ENCODE measurements around the gene TUBA1A.
"Not testable (repeated sequence)": the region's sequence is repeated elsewhere in the genome, so short reads cannot be mapped to it uniquely, and the experiment has no call there.

TUBA1A gene

GRCh38 chr12:49197256-49197655 is 8.4 kb upstream of the TUBA1A start:
- TF ChIP-seq CTCF (IDR thresholded peaks at IDR 0.05; ENCODE audit: poor library complexity, severe bottlenecking) = no peak
- ATAC-seq (ENCODE audit: low read depth) (no peak), DNase-seq (ENCODE audit: low spot score) (no peak)
- H3K9me3 ChIP-seq (ENCODE audit: severe bottlenecking) = no peaks in the 10 kb centered on the region
- no peaks in the 10 kb centered on the region for H3K36me3 ChIP-seq (ENCODE audit: low read depth)
- no peak overlapping the region for H3K27ac ChIP-seq (ENCODE audit: poor library complexity, severe bottlenecking)
- H3K4me3 ChIP-seq (ENCODE audit: severe bottlenecking) = no peak overlapping the region
- peaks cover 26% of the 10 kb centered on the region for H3K4me1 ChIP-seq (ENCODE audit: insufficient read depth, poor library complexity, severe bottlenecking)
- H3K27me3 ChIP-seq (ENCODE audit: insufficient read depth, poor library complexity, severe bottlenecking) = no peaks in the 10 kb centered on the region

- Histone ChIP-seq H3K27me3 (ENCODE audit: insufficient read depth, poor library complexity, severe bottlenecking) (no peaks in the 10 kb centered on the region), H3K36me3 (ENCODE audit: low read depth) (no peaks in the 10 kb centered on the region), H3K27ac (ENCODE audit: poor library complexity, severe bottlenecking) (no peak overlapping the region), H3K4me1 (ENCODE audit: insufficient read depth, poor library complexity, severe bottlenecking) (peaks cover 12% of the 10 kb centered on the region), H3K4me3 (ENCODE audit: severe bottlenecking) (no peak overlapping the region), H3K9me3 (ENCODE audit: severe bottlenecking) (no peaks in the 10 kb centered on the region)
- DNase-seq (ENCODE audit: low spot score) = no peak
- no peak for ATAC-seq (ENCODE audit: low read depth)
- no peak for TF ChIP-seq CTCF (IDR thresholded peaks at IDR 0.05; ENCODE audit: poor library complexity, severe bottlenecking)
These were observed 6.9 kb upstream of the TUBA1A start for GRCh38 chr12:49195736-49196135.

- not testable (repeated sequence) for H3K4me1 ChIP-seq (ENCODE audit: insufficient read depth, poor library complexity, severe bottlenecking); H3K9me3 ChIP-seq (ENCODE audit: severe bottlenecking); DNase-seq (ENCODE audit: low spot score); H3K27ac ChIP-seq (ENCODE audit: poor library complexity, severe bottlenecking); H3K36me3 ChIP-seq (ENCODE audit: low read depth); H3K27me3 ChIP-seq (ENCODE audit: insufficient read depth, poor library complexity, severe bottlenecking); ATAC-seq (ENCODE audit: low read depth); H3K4me3 ChIP-seq (ENCODE audit: severe bottlenecking)
These were observed 4.9 kb upstream of the TUBA1A start for GRCh38 chr12:49193746-49194145.

GRCh38 chr12:49191498-49191897 is 2.6 kb upstream of the TUBA1A start:
- not testable (repeated sequence) for DNase-seq (ENCODE audit: low spot score); H3K36me3 ChIP-seq (ENCODE audit: low read depth); ATAC-seq (ENCODE audit: low read depth); H3K4me3 ChIP-seq (ENCODE audit: severe bottlenecking); H3K4me1 ChIP-seq (ENCODE audit: insufficient read depth, poor library complexity, severe bottlenecking); H3K27me3 ChIP-seq (ENCODE audit: insufficient read depth, poor library complexity, severe bottlenecking); H3K27ac ChIP-seq (ENCODE audit: poor library complexity, severe bottlenecking); H3K9me3 ChIP-seq (ENCODE audit: severe bottlenecking)

- Histone ChIP-seq H3K27ac (ENCODE audit: poor library complexity, severe bottlenecking) (no peak overlapping the region), H3K36me3 (ENCODE audit: low read depth) (peaks cover 11% of the 10 kb centered on the region), H3K9me3 (ENCODE audit: severe bottlenecking) (no peaks in the 10 kb centered on the region), H3K27me3 (ENCODE audit: insufficient read depth, poor library complexity, severe bottlenecking) (no peaks in the 10 kb centered on the region), H3K4me1 (ENCODE audit: insufficient read depth, poor library complexity, severe bottlenecking) (peaks cover 4% of the 10 kb centered on the region), H3K4me3 (ENCODE audit: severe bottlenecking) (no peak overlapping the region)
- ATAC-seq (ENCODE audit: low read depth) (no peak), DNase-seq (ENCODE audit: low spot score) (no peak)
- TF ChIP-seq CTCF (IDR thresholded peaks at IDR 0.05; ENCODE audit: poor library complexity, severe bottlenecking) = no peak
These were observed 2.1 kb upstream of the TUBA1A start for GRCh38 chr12:49190974-49191373.

- DNase-seq (ENCODE audit: low spot score) = no peak
- H3K9me3 ChIP-seq (ENCODE audit: severe bottlenecking) = no peaks in the 10 kb centered on the region
- H3K4me3 ChIP-seq (ENCODE audit: severe bottlenecking) = no peak overlapping the region
- H3K36me3 ChIP-seq (ENCODE audit: low read depth) = peaks cover 17% of the 10 kb centered on the region
- H3K27ac ChIP-seq (ENCODE audit: poor library complexity, severe bottlenecking) = peak overlapping the region; percentile 57
- H3K4me1 ChIP-seq (ENCODE audit: insufficient read depth, poor library complexity, severe bottlenecking) = peaks cover 4% of the 10 kb centered on the region
- no peak for TF ChIP-seq CTCF (IDR thresholded peaks at IDR 0.05; ENCODE audit: poor library complexity, severe bottlenecking)
- no peaks in the 10 kb centered on the region for H3K27me3 ChIP-seq (ENCODE audit: insufficient read depth, poor library complexity, severe bottlenecking)
- ATAC-seq (ENCODE audit: low read depth) = no peak
These were observed 1.1 kb upstream of the TUBA1A start for GRCh38 chr12:49189731-49190716.
